WTC11 (cell line): ENCODE results near the gene RUSF1. TPM values are rescaled to one million over a fixed set of nuclear protein-coding genes. Genes with fewer than 3 reads are reported as not detected.

Experiments
- ATAC-seq: fragments of 200-7000 bp; cut with Tn5 transposase; 2 replicates; pipeline ENCODE4 v1.10.0; 2021; ENCODE audit warnings: mild to moderate bottlenecking, moderate library complexity
- CTCF ChIA-PET: fragments of 300-600 bp; sonication (Branson Sonifier 250); formaldehyde crosslinking; loops from one replicate; lab custom pipeline; 2021; ENCODE audit warnings: antibody characterized with exemption; lab: Charles Lee
- POLR2A ChIA-PET: fragments of 350-600 bp; sonication (Branson Sonifier 250); formaldehyde crosslinking; loops from one replicate; lab custom pipeline; 2021; ENCODE audit warnings: antibody characterized with exemption; lab: Charles Lee
- DNase-seq: peaks from one replicate; pipeline ENCODE4 v3.0.0; 2021; ENCODE audit warnings: low spot score
- H3K27ac Mint-ChIP-seq: 2 replicates; pipeline ENCODE4 v1.8.0; 2021; ENCODE audit warnings: mixed read lengths
- H3K27me3 Mint-ChIP-seq: 2 replicates; pipeline ENCODE4 v1.8.0; 2021; ENCODE audit warnings: low read depth, mild to moderate bottlenecking, moderate library complexity, mixed read lengths
- H3K36me3 Mint-ChIP-seq: 2 replicates; pipeline ENCODE4 v1.8.0; 2021; ENCODE audit warnings: mixed read lengths
- H3K4me1 Mint-ChIP-seq: 2 replicates; pipeline ENCODE4 v1.8.0; 2022; ENCODE audit warnings: mixed read lengths
- H3K4me3 Mint-ChIP-seq: 2 replicates; pipeline ENCODE4 v1.8.0; 2021; ENCODE audit warnings: mild to moderate bottlenecking, moderate library complexity, mixed read lengths
- H3K9me3 Mint-ChIP-seq: 2 replicates; pipeline ENCODE4 v1.8.0; 2021; ENCODE audit warnings: mixed read lengths
- AFF4 ChIP-seq: sonication (generic); formaldehyde crosslinking; IDR thresholded peaks from 2 replicates; pipeline ENCODE4 v1.8.1; 2023; ENCODE audit warnings: mild to moderate bottlenecking, missing genetic modification reagents, borderline replicate concordance
- ATF1 ChIP-seq: sonication (generic); formaldehyde crosslinking; IDR thresholded peaks from 2 replicates; pipeline ENCODE4 v1.8.1; 2023; ENCODE audit warnings: mild to moderate bottlenecking, moderate library complexity, missing genetic modification reagents
- CBFB ChIP-seq: sonication (generic); formaldehyde crosslinking; IDR thresholded peaks from 2 replicates; pipeline ENCODE4 v1.8.1; 2022; ENCODE audit warnings: mild to moderate bottlenecking, low read depth, missing genetic modification reagents
- CDX4 ChIP-seq: fragments of 250-450 bp; sonication (Bioruptor Pico); IDR thresholded peaks from 2 replicates; pipeline ENCODE4 v1.9.0; 2021; ENCODE audit warnings: moderate library complexity, mild to moderate bottlenecking, inconsistent platforms, borderline replicate concordance
- CREB1 ChIP-seq: sonication (generic); formaldehyde crosslinking; IDR thresholded peaks from 2 replicates; pipeline ENCODE4 v1.8.0; 2023; ENCODE audit warnings: mild to moderate bottlenecking, missing genetic modification reagents
- FOXJ3 ChIP-seq: sonication (generic); formaldehyde crosslinking; IDR thresholded peaks from 2 replicates; pipeline ENCODE4 v1.9.0; 2021; ENCODE audit warnings: missing genetic modification reagents, mild to moderate bottlenecking, borderline replicate concordance
- GRHL2 ChIP-seq: fragments of 250-450 bp; sonication (Bioruptor Pico); IDR thresholded peaks from 2 replicates; pipeline ENCODE4 v1.8.0; 2022; ENCODE audit warnings: mild to moderate bottlenecking, moderate library complexity; ENCODE audit not compliant: insufficient replicate concordance, severe bottlenecking
- HMGA2 ChIP-seq: fragments of 250-450 bp; sonication (Bioruptor Pico); IDR thresholded peaks from 2 replicates; pipeline ENCODE4 v1.4.0; 2021; ENCODE audit warnings: mild to moderate bottlenecking, moderate library complexity
- KAT7 ChIP-seq: sonication (generic); formaldehyde crosslinking; IDR thresholded peaks from 2 replicates; pipeline ENCODE4 v1.8.1; 2023; ENCODE audit warnings: missing genetic modification reagents, mild to moderate bottlenecking, borderline replicate concordance
- RELA ChIP-seq: sonication (generic); formaldehyde crosslinking; IDR thresholded peaks from 2 replicates; pipeline ENCODE4 v1.8.1; 2022; ENCODE audit warnings: missing genetic modification reagents, mild to moderate bottlenecking, borderline replicate concordance
- RORB ChIP-seq: fragments of 250-450 bp; sonication (Bioruptor Pico); IDR thresholded peaks from 2 replicates; pipeline ENCODE4 v1.9.0; 2021; ENCODE audit warnings: mild to moderate bottlenecking
- SMAD4 ChIP-seq: sonication (generic); formaldehyde crosslinking; IDR thresholded peaks from 2 replicates; pipeline ENCODE4 v1.8.0; 2022; ENCODE audit warnings: mild to moderate bottlenecking, missing genetic modification reagents
- SP1 ChIP-seq: sonication (generic); formaldehyde crosslinking; conservative IDR thresholded peaks from 2 replicates; pipeline ENCODE4 v1.8.1; 2022; ENCODE audit warnings: missing genetic modification reagents
- TP53 ChIP-seq: sonication (generic); formaldehyde crosslinking; IDR thresholded peaks from 2 replicates; pipeline ENCODE4 v1.8.1; 2023; ENCODE audit warnings: mild to moderate bottlenecking, missing genetic modification reagents
- ZNF219 ChIP-seq: sonication (generic); formaldehyde crosslinking; IDR thresholded peaks from 2 replicates; pipeline ENCODE4 v1.8.0; 2023; ENCODE audit warnings: missing genetic modification reagents, mild to moderate bottlenecking, borderline replicate concordance
- ZNF396 ChIP-seq: fragments of 250-450 bp; sonication (Bioruptor Pico); IDR thresholded peaks from 2 replicates; pipeline ENCODE4 v1.8.0; 2021; ENCODE audit warnings: mild to moderate bottlenecking, moderate library complexity, borderline replicate concordance
- ZNF423 ChIP-seq: fragments of 250-450 bp; sonication (Bioruptor Pico); IDR thresholded peaks from 2 replicates; pipeline ENCODE4 v2.1.2; 2022; ENCODE audit warnings: mild to moderate bottlenecking, moderate library complexity
- ZNF671 ChIP-seq: fragments of 250-450 bp; sonication (Bioruptor Pico); IDR thresholded peaks from 2 replicates; pipeline ENCODE4 v1.8.0; 2021; ENCODE audit warnings: mild to moderate bottlenecking
- total RNA-seq: library from RNA; stranded (reverse); gene quantifications from 3 replicates; pipeline ENCODE4 v1.2.3, GENCODE V29; 2021
- TF ChIP-seq, protein P1 (sequence below): sonication (generic); formaldehyde crosslinking; IDR thresholded peaks from 2 replicates; pipeline ENCODE4 v1.8.0; 2022; ENCODE audit warnings: mild to moderate bottlenecking, missing genetic modification reagents
- TF ChIP-seq, protein P2 (sequence below): sonication (generic); formaldehyde crosslinking; IDR thresholded peaks from 2 replicates; pipeline ENCODE4 v1.8.1; 2023; ENCODE audit warnings: mild to moderate bottlenecking, missing genetic modification reagents, moderate library complexity
- TF ChIP-seq, protein P3 (sequence below): sonication (generic); formaldehyde crosslinking; IDR thresholded peaks from 2 replicates; pipeline ENCODE4 v1.8.1; 2023; ENCODE audit warnings: mild to moderate bottlenecking, moderate library complexity, missing genetic modification reagents
- TF ChIP-seq, protein P4 (sequence below): fragments of 250-450 bp; sonication (Bioruptor Pico); IDR thresholded peaks from 2 replicates; pipeline ENCODE4 v2.1.2; 2022; ENCODE audit warnings: mild to moderate bottlenecking, moderate library complexity

RUSF1 gene
- total RNA-seq, 1 experiment from 2014 or later: 35.9 TPM

DNA sequence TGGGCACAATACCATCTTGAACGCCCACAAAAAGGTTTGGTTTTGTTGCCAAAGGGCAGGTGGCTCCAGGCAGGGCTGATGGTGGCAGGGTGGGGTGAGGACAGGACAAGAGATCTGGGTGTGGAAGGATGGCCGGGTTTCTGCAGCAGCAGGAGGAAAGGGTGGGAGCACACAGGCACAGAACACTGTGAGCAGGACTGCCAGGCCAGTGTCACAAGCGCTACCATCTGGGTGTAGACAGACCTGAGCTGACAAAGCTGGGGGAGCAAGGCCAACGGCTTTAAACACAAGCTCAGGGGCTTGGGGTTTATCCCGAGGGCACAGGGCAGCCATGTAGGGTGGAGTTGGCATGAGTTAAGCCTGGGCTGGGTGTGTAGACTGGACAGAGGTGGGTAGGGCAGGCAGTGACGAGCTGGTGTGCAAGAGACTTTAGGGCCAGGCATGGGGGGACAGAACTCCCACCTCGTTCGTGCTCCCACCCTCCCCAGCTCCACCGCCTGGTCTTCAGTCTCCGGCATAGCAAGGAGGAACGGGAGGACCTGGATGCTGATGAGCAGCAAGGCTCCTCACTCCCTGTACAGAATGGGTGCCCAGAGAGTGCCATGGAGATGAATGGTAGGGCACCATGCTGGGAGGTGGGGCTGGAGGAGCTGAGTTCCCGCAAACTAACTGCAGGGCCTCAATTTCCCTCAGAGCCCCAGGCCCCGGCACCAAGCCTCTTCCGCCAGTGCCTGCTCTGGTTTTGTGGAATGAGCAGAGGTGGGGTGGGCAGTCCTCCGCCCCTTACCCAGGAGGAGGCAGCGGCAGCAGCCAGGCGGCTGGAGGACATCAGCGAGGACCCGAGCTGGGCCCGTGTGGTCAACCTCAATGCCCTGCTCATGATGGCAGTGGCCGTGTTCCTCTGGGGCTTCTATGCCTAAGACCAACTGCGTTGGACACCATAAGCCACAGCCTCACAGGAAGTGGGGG, 18.3 kb downstream of the RUSF1 start:
- DNase-seq: no peak
- no peak overlapping the region for H3K27ac Mint-ChIP-seq
- ChIA-PET CTCF (interaction anchor here (1.0 to 3.1 kb wide), 4 partner anchors 11 to 40 kb away, joined by 3 to 12 read pairs (median 8); no protein-coding TSS in a partner anchor), POLR2A (interaction anchor here (1.6 kb wide), 1 partner anchor 40 kb away, joined by 5 read pairs; no protein-coding TSS in a partner anchor)
- H3K4me3 Mint-ChIP-seq: 0 out of 2 replicates have a peak overlapping the region, but pooled peaks have one; percentile 16
- no peak for TF ChIP-seq KAT7 (CRISPR knock-in tag)
- no peak for TF ChIP-seq GRHL2
- TF ChIP-seq, protein P1, sequence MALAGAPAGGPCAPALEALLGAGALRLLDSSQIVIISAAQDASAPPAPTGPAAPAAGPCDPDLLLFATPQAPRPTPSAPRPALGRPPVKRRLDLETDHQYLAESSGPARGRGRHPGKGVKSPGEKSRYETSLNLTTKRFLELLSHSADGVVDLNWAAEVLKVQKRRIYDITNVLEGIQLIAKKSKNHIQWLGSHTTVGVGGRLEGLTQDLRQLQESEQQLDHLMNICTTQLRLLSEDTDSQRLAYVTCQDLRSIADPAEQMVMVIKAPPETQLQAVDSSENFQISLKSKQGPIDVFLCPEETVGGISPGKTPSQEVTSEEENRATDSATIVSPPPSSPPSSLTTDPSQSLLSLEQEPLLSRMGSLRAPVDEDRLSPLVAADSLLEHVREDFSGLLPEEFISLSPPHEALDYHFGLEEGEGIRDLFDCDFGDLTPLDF: no peak
- no peak for TF ChIP-seq ZNF671 (CRISPR knock-in tag)
- no peak for TF ChIP-seq FOXJ3 (CRISPR knock-in tag)
- no peak for TF ChIP-seq CDX4 (CRISPR knock-in tag)
- no peak for TF ChIP-seq AFF4 (CRISPR knock-in tag)
- TF ChIP-seq SP1: no peak
- TF ChIP-seq ZNF396 (CRISPR knock-in tag): no peak
- TF ChIP-seq CREB1 (CRISPR knock-in tag): no peak
- TF ChIP-seq ZNF423 (CRISPR knock-in tag): no peak
- no peak for TF ChIP-seq ATF1 (CRISPR knock-in tag)
- TF ChIP-seq, protein P2, sequence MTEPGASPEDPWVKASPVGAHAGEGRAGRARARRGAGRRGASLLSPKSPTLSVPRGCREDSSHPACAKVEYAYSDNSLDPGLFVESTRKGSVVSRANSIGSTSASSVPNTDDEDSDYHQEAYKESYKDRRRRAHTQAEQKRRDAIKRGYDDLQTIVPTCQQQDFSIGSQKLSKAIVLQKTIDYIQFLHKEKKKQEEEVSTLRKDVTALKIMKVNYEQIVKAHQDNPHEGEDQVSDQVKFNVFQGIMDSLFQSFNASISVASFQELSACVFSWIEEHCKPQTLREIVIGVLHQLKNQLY: no peak
- no peak for TF ChIP-seq CBFB
- H3K36me3 Mint-ChIP-seq: peaks cover 14% of the 10 kb centered on the region
- H3K27me3 Mint-ChIP-seq: peaks cover 60% of the 10 kb centered on the region
- H3K4me1 Mint-ChIP-seq: peaks cover under 1% of the 10 kb centered on the region; the same call in 1 of the 2 replicates
- no peaks in the 10 kb centered on the region for H3K9me3 Mint-ChIP-seq
- no peak for ATAC-seq

- peak overlapping the region; percentile 78 for H3K4me3 Mint-ChIP-seq
- H3K27me3 Mint-ChIP-seq: peaks cover 66% of the 10 kb centered on the region
- no peak for TF ChIP-seq CREB1 (CRISPR knock-in tag)
- TF ChIP-seq, protein P3, sequence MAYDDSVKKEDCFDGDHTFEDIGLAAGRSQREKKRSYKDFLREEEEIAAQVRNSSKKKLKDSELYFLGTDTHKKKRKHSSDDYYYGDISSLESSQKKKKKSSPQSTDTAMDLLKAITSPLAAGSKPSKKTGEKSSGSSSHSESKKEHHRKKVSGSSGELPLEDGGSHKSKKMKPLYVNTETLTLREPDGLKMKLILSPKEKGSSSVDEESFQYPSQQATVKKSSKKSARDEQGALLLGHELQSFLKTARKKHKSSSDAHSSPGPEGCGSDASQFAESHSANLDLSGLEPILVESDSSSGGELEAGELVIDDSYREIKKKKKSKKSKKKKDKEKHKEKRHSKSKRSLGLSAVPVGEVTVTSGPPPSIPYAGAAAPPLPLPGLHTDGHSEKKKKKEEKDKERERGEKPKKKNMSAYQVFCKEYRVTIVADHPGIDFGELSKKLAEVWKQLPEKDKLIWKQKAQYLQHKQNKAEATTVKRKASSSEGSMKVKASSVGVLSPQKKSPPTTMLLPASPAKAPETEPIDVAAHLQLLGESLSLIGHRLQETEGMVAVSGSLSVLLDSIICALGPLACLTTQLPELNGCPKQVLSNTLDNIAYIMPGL (CRISPR knock-in tag): no peak
- no peak for TF ChIP-seq TP53 (CRISPR knock-in tag)
- TF ChIP-seq RORB: no peak
- TF ChIP-seq, protein P4, sequence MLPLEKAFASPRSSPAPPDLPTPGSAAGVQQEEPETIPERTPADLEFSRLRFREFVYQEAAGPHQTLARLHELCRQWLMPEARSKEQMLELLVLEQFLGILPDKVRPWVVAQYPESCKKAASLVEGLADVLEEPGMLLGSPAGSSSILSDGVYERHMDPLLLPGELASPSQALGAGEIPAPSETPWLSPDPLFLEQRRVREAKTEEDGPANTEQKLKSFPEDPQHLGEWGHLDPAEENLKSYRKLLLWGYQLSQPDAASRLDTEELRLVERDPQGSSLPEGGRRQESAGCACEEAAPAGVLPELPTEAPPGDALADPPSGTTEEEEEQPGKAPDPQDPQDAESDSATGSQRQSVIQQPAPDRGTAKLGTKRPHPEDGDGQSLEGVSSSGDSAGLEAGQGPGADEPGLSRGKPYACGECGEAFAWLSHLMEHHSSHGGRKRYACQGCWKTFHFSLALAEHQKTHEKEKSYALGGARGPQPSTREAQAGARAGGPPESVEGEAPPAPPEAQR (CRISPR knock-in tag): no peak
- TF ChIP-seq RELA: no peak
- no peak for TF ChIP-seq ZNF396 (CRISPR knock-in tag)
- TF ChIP-seq SMAD4 (CRISPR knock-in tag): no peak
- no peak for TF ChIP-seq ZNF219 (CRISPR knock-in tag)
- TF ChIP-seq ZNF423 (CRISPR knock-in tag): no peak
- TF ChIP-seq HMGA2 (CRISPR knock-in tag): no peak
- TF ChIP-seq CBFB: no peak
These were observed 19.0 kb downstream of the RUSF1 start for GRCh38 chr16:31489298-31489564.

More at GRCh38 chr16:31489298-31489564, 19.0 kb downstream of the RUSF1 start:
- no peaks in the 10 kb centered on the region for H3K9me3 Mint-ChIP-seq
- ChIA-PET CTCF (interaction anchor here (0.9 to 3.1 kb wide), 4 partner anchors 12 to 40 kb away, joined by 4 to 12 read pairs (median 8); no protein-coding TSS in a partner anchor), POLR2A (interaction anchor here (1.6 kb wide), 1 partner anchor 40 kb away, joined by 5 read pairs; no protein-coding TSS in a partner anchor)
- peaks cover 8% of the 10 kb centered on the region for H3K4me1 Mint-ChIP-seq
- H3K36me3 Mint-ChIP-seq: peaks cover 14% of the 10 kb centered on the region
- ATAC-seq (no peak), DNase-seq (no peak)
- H3K27ac Mint-ChIP-seq: no peak overlapping the region
